ENCODE data around the gene CALN1.

DNA sequence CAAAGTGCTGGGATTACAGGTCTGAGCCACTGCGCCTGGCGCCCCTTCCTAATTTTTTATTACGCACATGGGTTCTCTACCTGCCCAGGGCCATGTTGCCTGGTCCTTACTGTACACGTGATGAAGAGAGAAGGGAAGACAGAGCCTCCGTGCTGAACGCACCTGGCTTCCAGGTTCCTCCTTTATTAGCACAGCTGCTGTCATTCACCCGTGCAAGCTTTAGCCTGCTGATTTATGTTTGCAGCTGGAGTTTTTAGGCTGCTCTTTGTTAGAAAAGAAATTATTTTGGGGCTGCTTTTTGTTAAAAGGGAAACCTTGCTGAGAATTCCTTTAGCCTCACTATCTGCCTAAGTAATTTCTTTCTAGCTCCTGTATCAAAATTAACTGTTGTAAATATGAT, 417.0 kb downstream of the CALN1 start:
- TF ChIP-seq, protein P1, sequence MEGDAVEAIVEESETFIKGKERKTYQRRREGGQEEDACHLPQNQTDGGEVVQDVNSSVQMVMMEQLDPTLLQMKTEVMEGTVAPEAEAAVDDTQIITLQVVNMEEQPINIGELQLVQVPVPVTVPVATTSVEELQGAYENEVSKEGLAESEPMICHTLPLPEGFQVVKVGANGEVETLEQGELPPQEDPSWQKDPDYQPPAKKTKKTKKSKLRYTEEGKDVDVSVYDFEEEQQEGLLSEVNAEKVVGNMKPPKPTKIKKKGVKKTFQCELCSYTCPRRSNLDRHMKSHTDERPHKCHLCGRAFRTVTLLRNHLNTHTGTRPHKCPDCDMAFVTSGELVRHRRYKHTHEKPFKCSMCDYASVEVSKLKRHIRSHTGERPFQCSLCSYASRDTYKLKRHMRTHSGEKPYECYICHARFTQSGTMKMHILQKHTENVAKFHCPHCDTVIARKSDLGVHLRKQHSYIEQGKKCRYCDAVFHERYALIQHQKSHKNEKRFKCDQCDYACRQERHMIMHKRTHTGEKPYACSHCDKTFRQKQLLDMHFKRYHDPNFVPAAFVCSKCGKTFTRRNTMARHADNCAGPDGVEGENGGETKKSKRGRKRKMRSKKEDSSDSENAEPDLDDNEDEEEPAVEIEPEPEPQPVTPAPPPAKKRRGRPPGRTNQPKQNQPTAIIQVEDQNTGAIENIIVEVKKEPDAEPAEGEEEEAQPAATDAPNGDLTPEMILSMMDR (IDR thresholded peaks at IDR 0.05) = no peak
- TF ChIP-seq POLR2A (IDR thresholded peaks at IDR 0.05) = no peak
